HepG2 (cell line): Measurements from ENCODE around the gene GGT1. TPM values are rescaled to one million over a fixed set of nuclear protein-coding genes. Genes with fewer than 3 reads are reported as not detected.

Source experiments
- ARNTL ChIP-seq: sonication (generic); formaldehyde crosslinking; IDR thresholded peaks from 2 replicates; pipeline ENCODE4 v1.4.0; 2020; ENCODE audit warnings: mild to moderate bottlenecking, missing genetic modification reagents
- CC2D1A ChIP-seq: sonication (generic); formaldehyde crosslinking; IDR thresholded peaks from 2 replicates; pipeline ENCODE4 v1.8.1; 2023; ENCODE audit warnings: mild to moderate bottlenecking, missing genetic modification reagents
- FOSL2 ChIP-seq: sonication (generic); formaldehyde crosslinking; IDR thresholded peaks from 2 replicates; pipeline ENCODE4 v1.4.0; 2020; ENCODE audit warnings: missing genetic modification reagents
- HDAC1 ChIP-seq: sonication (generic); formaldehyde crosslinking; IDR thresholded peaks from 2 replicates; pipeline ENCODE4 v1.5.1; 2020; ENCODE audit warnings: mild to moderate bottlenecking, missing genetic modification reagents
- SAP130 ChIP-seq: IDR thresholded peaks from 2 replicates; pipeline ENCODE4 v1.6.1; 2016; ENCODE audit warnings: low read depth
- TBX2 ChIP-seq: sonication (generic); formaldehyde crosslinking; IDR thresholded peaks from 2 replicates; pipeline ENCODE4 v1.5.0; 2020; ENCODE audit warnings: missing genetic modification reagents, mild to moderate bottlenecking, borderline replicate concordance
- ZNF235 ChIP-seq: sonication (generic); formaldehyde crosslinking; IDR thresholded peaks from 2 replicates; pipeline ENCODE4 v1.8.1; 2023; ENCODE audit warnings: mild to moderate bottlenecking, missing genetic modification reagents, borderline replicate concordance
- ZNF547 ChIP-seq: sonication (generic); formaldehyde crosslinking; IDR thresholded peaks from 2 replicates; pipeline ENCODE4 v1.5.1; 2020; ENCODE audit warnings: mild to moderate bottlenecking, missing genetic modification reagents
- polyA plus RNA-seq, 8 experiments: library from polyadenylated mRNA; depleted of rRNA in 3 of 8; stranded (reverse) in 7 of 8; unstranded in 1 of 8; fragments of >200 nt; fragmentation: Illumina TruSeq in 4 of 8; extraction: Trizol in 4 of 8; gene quantifications; 2 replicates each; pipeline versions ENCODE4 v1.2.1 to v1.2.3, GENCODE V29; 2011 to 2016; ENCODE audit warnings: low read depth in 4 of 8, missing spikeins in 1 of 8, mixed read lengths in 1 of 8; ENCODE audit not compliant: insufficient read depth in 1 of 8
- total RNA-seq, 5 experiments: library from RNA; depleted of rRNA; stranded (reverse); fragments of >200 nt; fragmentation: Illumina TruSeq; extraction: Trizol; gene quantifications; 2 replicates each; pipeline ENCODE4 v1.2.3, GENCODE V29; 2016; ENCODE audit warnings: low read depth in 1 of 5
- TF ChIP-seq, protein P1 (sequence below): IDR thresholded peaks from 2 replicates; pipeline ENCODE4 v1.4.0; 2020; ENCODE audit warnings: mild to moderate bottlenecking, missing genetic modification reagents
- TF ChIP-seq, protein P2 (sequence below): sonication (generic); IDR thresholded peaks from 2 replicates; pipeline ENCODE4 v1.6.1; 2016; ENCODE audit warnings: low read depth, borderline replicate concordance
- TF ChIP-seq, protein P3 (sequence below): IDR thresholded peaks from 2 replicates; pipeline ENCODE4 v1.6.1; 2018; ENCODE audit warnings: missing genetic modification reagents

Gene GGT1
- total and polyA plus RNA-seq, 2 of the 13 experiments (the other 11 are each of a cell fraction or from before 2014, with no cell fraction given) = 29.9 to 103 TPM

DNA sequence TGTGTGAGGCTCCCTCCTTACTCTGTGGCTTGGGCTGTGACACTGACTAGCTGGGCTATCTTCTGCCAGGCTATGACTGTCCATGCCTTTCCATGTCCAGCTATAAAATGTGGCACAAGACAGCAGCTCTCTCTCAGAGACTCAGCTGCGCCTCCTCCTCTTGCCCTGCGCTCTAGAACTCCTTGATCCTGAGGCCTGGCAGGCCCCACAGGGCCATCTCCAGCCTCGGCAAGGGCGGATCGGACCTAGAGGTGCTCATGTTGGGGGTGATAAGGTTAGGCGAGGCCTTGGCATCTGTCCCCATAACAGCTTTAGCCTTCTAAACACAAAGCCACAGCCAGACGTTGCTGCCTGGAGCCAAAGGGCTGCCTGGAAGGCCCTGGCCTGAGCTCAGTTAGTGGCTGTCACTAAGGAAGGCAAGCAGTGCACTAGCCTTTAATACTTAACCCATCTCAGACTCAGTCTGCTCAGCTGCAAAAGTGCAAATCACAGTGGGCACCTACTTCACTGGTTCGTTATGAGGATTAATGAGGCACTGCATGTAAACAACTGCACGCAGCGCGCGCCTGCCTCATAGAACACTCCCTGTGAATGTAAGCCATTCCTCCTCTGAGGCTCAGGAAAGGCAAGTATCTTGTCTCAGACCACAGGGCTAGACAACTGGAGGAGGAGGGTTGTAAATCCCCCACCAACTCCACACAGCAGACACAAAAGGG is 49.2 kb upstream of the GGT1 start (continued):
- TF ChIP-seq, protein P1, sequence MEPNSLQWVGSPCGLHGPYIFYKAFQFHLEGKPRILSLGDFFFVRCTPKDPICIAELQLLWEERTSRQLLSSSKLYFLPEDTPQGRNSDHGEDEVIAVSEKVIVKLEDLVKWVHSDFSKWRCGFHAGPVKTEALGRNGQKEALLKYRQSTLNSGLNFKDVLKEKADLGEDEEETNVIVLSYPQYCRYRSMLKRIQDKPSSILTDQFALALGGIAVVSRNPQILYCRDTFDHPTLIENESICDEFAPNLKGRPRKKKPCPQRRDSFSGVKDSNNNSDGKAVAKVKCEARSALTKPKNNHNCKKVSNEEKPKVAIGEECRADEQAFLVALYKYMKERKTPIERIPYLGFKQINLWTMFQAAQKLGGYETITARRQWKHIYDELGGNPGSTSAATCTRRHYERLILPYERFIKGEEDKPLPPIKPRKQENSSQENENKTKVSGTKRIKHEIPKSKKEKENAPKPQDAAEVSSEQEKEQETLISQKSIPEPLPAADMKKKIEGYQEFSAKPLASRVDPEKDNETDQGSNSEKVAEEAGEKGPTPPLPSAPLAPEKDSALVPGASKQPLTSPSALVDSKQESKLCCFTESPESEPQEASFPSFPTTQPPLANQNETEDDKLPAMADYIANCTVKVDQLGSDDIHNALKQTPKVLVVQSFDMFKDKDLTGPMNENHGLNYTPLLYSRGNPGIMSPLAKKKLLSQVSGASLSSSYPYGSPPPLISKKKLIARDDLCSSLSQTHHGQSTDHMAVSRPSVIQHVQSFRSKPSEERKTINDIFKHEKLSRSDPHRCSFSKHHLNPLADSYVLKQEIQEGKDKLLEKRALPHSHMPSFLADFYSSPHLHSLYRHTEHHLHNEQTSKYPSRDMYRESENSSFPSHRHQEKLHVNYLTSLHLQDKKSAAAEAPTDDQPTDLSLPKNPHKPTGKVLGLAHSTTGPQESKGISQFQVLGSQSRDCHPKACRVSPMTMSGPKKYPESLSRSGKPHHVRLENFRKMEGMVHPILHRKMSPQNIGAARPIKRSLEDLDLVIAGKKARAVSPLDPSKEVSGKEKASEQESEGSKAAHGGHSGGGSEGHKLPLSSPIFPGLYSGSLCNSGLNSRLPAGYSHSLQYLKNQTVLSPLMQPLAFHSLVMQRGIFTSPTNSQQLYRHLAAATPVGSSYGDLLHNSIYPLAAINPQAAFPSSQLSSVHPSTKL (CRISPR knock-in tag) = 0 out of 2 replicates have a peak, but pooled peaks have one; percentile 6
- TF ChIP-seq ZNF235 (CRISPR knock-in tag) = 0 out of 2 replicates have a peak, but pooled peaks have one; percentile 76
- TF ChIP-seq, protein P2, sequence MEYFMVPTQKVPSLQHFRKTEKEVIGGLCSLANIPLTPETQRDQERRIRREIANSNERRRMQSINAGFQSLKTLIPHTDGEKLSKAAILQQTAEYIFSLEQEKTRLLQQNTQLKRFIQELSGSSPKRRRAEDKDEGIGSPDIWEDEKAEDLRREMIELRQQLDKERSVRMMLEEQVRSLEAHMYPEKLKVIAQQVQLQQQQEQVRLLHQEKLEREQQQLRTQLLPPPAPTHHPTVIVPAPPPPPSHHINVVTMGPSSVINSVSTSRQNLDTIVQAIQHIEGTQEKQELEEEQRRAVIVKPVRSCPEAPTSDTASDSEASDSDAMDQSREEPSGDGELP = no peak
- TF ChIP-seq CC2D1A (CRISPR knock-in tag) = peak; percentile 40; the same call in 1 of the 2 replicates
- TF ChIP-seq HDAC1 (CRISPR knock-in tag) = no peak
- TF ChIP-seq, protein P3, sequence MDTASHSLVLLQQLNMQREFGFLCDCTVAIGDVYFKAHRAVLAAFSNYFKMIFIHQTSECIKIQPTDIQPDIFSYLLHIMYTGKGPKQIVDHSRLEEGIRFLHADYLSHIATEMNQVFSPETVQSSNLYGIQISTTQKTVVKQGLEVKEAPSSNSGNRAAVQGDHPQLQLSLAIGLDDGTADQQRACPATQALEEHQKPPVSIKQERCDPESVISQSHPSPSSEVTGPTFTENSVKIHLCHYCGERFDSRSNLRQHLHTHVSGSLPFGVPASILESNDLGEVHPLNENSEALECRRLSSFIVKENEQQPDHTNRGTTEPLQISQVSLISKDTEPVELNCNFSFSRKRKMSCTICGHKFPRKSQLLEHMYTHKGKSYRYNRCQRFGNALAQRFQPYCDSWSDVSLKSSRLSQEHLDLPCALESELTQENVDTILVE = 0 out of 2 replicates have a peak, but pooled peaks have one; percentile 31
- TF ChIP-seq FOSL2 (CRISPR knock-in tag) = no peak
- 0 out of 2 replicates have a peak, but pooled peaks have one; percentile 1 for TF ChIP-seq SAP130 (CRISPR knock-in tag)
- peak; percentile 47; the same call in 1 of the 2 replicates for TF ChIP-seq TBX2
- 0 out of 2 replicates have a peak, but pooled peaks have one; percentile 15 for TF ChIP-seq ARNTL
- no peak for TF ChIP-seq ZNF547 (CRISPR knock-in tag)
